IMR-90 (cell line): ENCODE results near the gene OR4D9. TPM values are rescaled to one million over a fixed set of nuclear protein-coding genes. Genes with fewer than 3 reads are reported as not detected.
A peak's percentile ranks its signal among the peaks of the same experiment; 100 is the strongest.

Experiments used
- ATAC-seq: fragments of 200-7000 bp; cut with Tn5 transposase; 2 replicates; pipeline ENCODE4 v1.9.1; 2020; ENCODE audit warnings: low read depth, mild to moderate bottlenecking, moderate library complexity
- BruUV-seq: library from RNA; stranded (reverse); fragments of 400-500 nt; replicated peaks from 2 replicates; lab custom pipeline; 2021; lab: Mats Ljungman, UMichigan
- CTCF ChIA-PET: fragments of 300-600 bp; formaldehyde crosslinking; extraction: SDS; loops from one replicate; lab custom pipeline; 2021; ENCODE audit warnings: antibody characterized with exemption; lab: Yijun Ruan, JAX
- POLR2A ChIA-PET: fragments of 300-600 bp; sonication (Branson Sonifier 250); formaldehyde crosslinking; loops from one replicate; lab custom pipeline; 2022; ENCODE audit warnings: antibody characterized with exemption; ENCODE audit not compliant: unreplicated experiment; lab: Charles Lee
- DNase-seq: peaks from one replicate; pipeline ENCODE4 v3.0.0; 2013
- H2AFZ ChIP-seq: replicated peaks from 2 replicates; pipeline ENCODE3; 2013; ENCODE audit warnings: low read length, mild to moderate bottlenecking; ENCODE audit not compliant: poor library complexity
- H2AK5ac ChIP-seq: 2 replicates; pipeline ENCODE4 v1.6.1; 2013; ENCODE audit warnings: low read depth, low read length, inconsistent platforms
- H2AK9ac ChIP-seq: replicated peaks from 2 replicates; pipeline ENCODE3; 2013; ENCODE audit warnings: mild to moderate bottlenecking, low read depth, low read length, moderate library complexity; ENCODE audit not compliant: poor library complexity
- H2BK120ac ChIP-seq: 2 replicates; pipeline ENCODE4 v1.6.1; 2013; ENCODE audit warnings: low read depth, low read length, inconsistent platforms
- H2BK15ac ChIP-seq: 3 replicates; pipeline ENCODE4 v1.6.1; 2013; ENCODE audit warnings: low read depth, low read length, inconsistent platforms
- H2BK20ac ChIP-seq: 2 replicates; pipeline ENCODE4 v1.6.1; 2013; ENCODE audit warnings: low read depth, mild to moderate bottlenecking, inconsistent platforms, low read length, moderate library complexity
- H2BK5ac ChIP-seq: 2 replicates; pipeline ENCODE4 v1.6.1; 2013; ENCODE audit warnings: mild to moderate bottlenecking, low read depth, low read length, inconsistent platforms; ENCODE audit not compliant: poor library complexity, severe bottlenecking
- H3K14ac ChIP-seq: replicated peaks from 2 replicates; pipeline ENCODE4 v1.6.1; 2013; ENCODE audit warnings: low read depth, low read length, inconsistent platforms
- H3K18ac ChIP-seq: 2 replicates; pipeline ENCODE4 v1.6.1; 2013; ENCODE audit warnings: low read depth, low read length, control low read depth
- H3K23ac ChIP-seq: 2 replicates; pipeline ENCODE4 v1.6.1; 2013; ENCODE audit warnings: low read depth, low read length, inconsistent platforms
- H3K27ac ChIP-seq: 2 replicates; pipeline ENCODE4 v1.5.1; 2013; ENCODE audit warnings: mild to moderate bottlenecking, control low read depth, low read length; ENCODE audit not compliant: insufficient read depth
- H3K27me3 ChIP-seq: 2 replicates; pipeline ENCODE4 v1.6.1; 2013; ENCODE audit warnings: low read length; ENCODE audit not compliant: control insufficient read depth, insufficient read depth
- H3K36me3 ChIP-seq: 2 replicates; pipeline ENCODE4 v1.6.1; 2013; ENCODE audit warnings: low read length, mixed read lengths; ENCODE audit not compliant: control insufficient read depth, insufficient read depth
- H3K4ac ChIP-seq: 2 replicates; pipeline ENCODE4 v1.6.1; 2013; ENCODE audit warnings: low read depth, low read length, inconsistent platforms
- H3K4me1 ChIP-seq: 2 replicates; pipeline ENCODE4 v1.6.1; 2013; ENCODE audit warnings: low read length, mixed read lengths; ENCODE audit not compliant: control insufficient read depth, insufficient read depth
- H3K4me2 ChIP-seq: 2 replicates; pipeline ENCODE4 v1.6.1; 2013; ENCODE audit warnings: low read depth, mild to moderate bottlenecking, control low read depth, low read length, moderate library complexity
- H3K4me3 ChIP-seq: 2 replicates; pipeline ENCODE4 v1.5.1; 2013; ENCODE audit warnings: low read depth, mild to moderate bottlenecking, control low read depth, low read length, moderate library complexity; ENCODE audit not compliant: insufficient read depth
- H3K56ac ChIP-seq: 2 replicates; pipeline ENCODE4 v1.6.1; 2013; ENCODE audit warnings: low read length, inconsistent platforms; ENCODE audit not compliant: insufficient read depth; ENCODE audit errors: extremely low read depth
- H3K79me1 ChIP-seq, 2 experiments: 2 replicates each; pipeline ENCODE4 v1.6.1; 2013; ENCODE audit warnings: low read length in 2 of 2, inconsistent platforms in 1 of 2, low read depth in 1 of 2
- H3K9ac ChIP-seq: 2 replicates; pipeline ENCODE4 v1.6.1; 2013; ENCODE audit warnings: low read depth, low read length, control low read depth
- H3K9me1 ChIP-seq: 2 replicates; pipeline ENCODE4 v1.6.1; 2013; ENCODE audit warnings: low read length, inconsistent platforms; ENCODE audit not compliant: insufficient read depth
- H3K9me3 ChIP-seq: 2 replicates; pipeline ENCODE4 v1.6.1; 2013; ENCODE audit warnings: low read length; ENCODE audit not compliant: control insufficient read depth, insufficient read depth
- H4K20me1 ChIP-seq: 2 replicates; pipeline ENCODE4 v1.6.1; 2013; ENCODE audit warnings: low read length, inconsistent platforms; ENCODE audit not compliant: insufficient read depth
- H4K5ac ChIP-seq: 2 replicates; pipeline ENCODE4 v1.6.1; 2013; ENCODE audit warnings: mild to moderate bottlenecking, low read depth, low read length, control low read depth
- H4K8ac ChIP-seq, 2 experiments: 2 replicates each; pipeline ENCODE4 v1.6.1; 2013; ENCODE audit warnings: low read depth in 2 of 2, low read length in 2 of 2, control low read depth in 1 of 2, inconsistent platforms in 1 of 2
- H4K91ac ChIP-seq: 2 replicates; pipeline ENCODE4 v1.6.1; 2013; ENCODE audit warnings: low read depth, low read length, inconsistent platforms; ENCODE audit not compliant: insufficient read depth
- BHLHE40 ChIP-seq: fragments of 150-350 bp; IDR thresholded peaks from 2 replicates; pipeline ENCODE4 v1.6.1; 2016; ENCODE audit warnings: mild to moderate bottlenecking, low read depth, low read length
- CHD1 ChIP-seq: IDR thresholded peaks from 2 replicates; pipeline ENCODE4 v1.6.1; 2012; ENCODE audit warnings: low read depth, low read length, improper control_type of control experiment
- MAFK ChIP-seq: IDR thresholded peaks from 2 replicates; pipeline ENCODE4 v1.6.1; 2012; ENCODE audit warnings: low read depth, low read length, improper control_type of control experiment
- RAD21 ChIP-seq: IDR thresholded peaks from 2 replicates; pipeline ENCODE4 v1.6.1; 2012; ENCODE audit warnings: low read length, improper control_type of control experiment
- SMC3 ChIP-seq: fragments of 150-350 bp; IDR thresholded peaks from 2 replicates; pipeline ENCODE4 v1.6.1; 2016; ENCODE audit warnings: low read depth, mild to moderate bottlenecking, antibody characterized with exemption, low read length, moderate library complexity
- WGBS, 2 experiments: methylation state at CpG; one replicate each; pipeline versions ENCODE4 v1.1.5 to v1.1.7; 2013; ENCODE audit warnings: missing lambda C conversion rate in 2 of 2; ENCODE audit not compliant: insufficient read length in 1 of 2; ENCODE audit errors: extremely low coverage in 2 of 2; 5-methylcytosine and 5-hydroxymethylcytosine counted together
- dilution Hi-C: fragments of 300-500 bp; cut with HindIII; formaldehyde crosslinking; loops from one replicate; pipeline ENCODE4 v1.14.3; 2018; ENCODE audit warnings: low sequenced_read_pairs; ENCODE audit not compliant: unreplicated experiment
- in situ Hi-C: fragments of 300-500 bp; cut with MboI; formaldehyde crosslinking; loops from 3 replicates; pipeline ENCODE4 v1.14.3; 2019; ENCODE audit warnings: low sequenced_read_pairs, inconsistent platforms, mixed read lengths
- intact Hi-C: fragments of 100-400 bp; cut with micrococcal nuclease; formaldehyde crosslinking; loops from 2 replicates; pipeline ENCODE4 v1.10.0; 2022
- polyA plus RNA-seq, 3 experiments: library from polyadenylated mRNA; depleted of rRNA; stranded (reverse); fragments of >200 nt; gene quantifications; 2 replicates each; pipeline ENCODE4 v1.2.3, GENCODE V29; 2012; ENCODE audit warnings: low replicate concordance in 1 of 3
- total RNA-seq: library from RNA; depleted of rRNA; stranded (reverse); fragments of >200 nt; gene quantifications from 2 replicates; pipeline ENCODE4 v1.2.3, GENCODE V29; 2012; rRNA removed
- TF ChIP-seq, protein P1 (sequence below): fragments of 150-350 bp; IDR thresholded peaks from 2 replicates; pipeline ENCODE4 v1.6.1; 2016; ENCODE audit warnings: low read depth, mild to moderate bottlenecking, low read length, moderate library complexity, borderline replicate concordance
- TF ChIP-seq, protein P2 (sequence below): fragments of 150-350 bp; IDR thresholded peaks from 2 replicates; pipeline ENCODE4 v1.6.1; 2017; ENCODE audit warnings: mild to moderate bottlenecking, antibody characterized with exemption, low read length, low read depth

The OR4D9 gene
- total and polyA plus RNA-seq, 2 of the 4 experiments (the other 2 are of a cell fraction), result not detected

DNA sequence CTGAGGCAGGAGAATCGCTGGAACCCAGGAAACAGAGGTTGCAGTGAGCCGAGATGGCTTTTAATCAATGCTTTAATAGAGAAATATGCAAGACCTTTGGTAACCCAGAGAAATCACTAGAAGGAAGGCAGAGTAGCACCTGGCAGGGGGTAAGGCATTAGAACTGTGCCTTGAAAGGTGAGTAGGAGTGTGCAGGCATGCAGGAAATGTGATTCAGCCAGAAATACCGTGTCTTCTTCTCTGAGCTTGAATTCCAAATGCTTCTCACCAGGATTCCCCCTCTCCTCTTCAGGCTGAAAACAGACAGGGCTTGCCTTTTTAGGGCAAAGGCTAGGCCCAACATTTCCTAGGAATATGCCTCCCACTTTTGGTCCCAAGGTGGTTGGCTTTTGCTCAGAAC lies 51.0 kb downstream of the OR4D9 start:
- WGBS, 2 experiments, result no CpG with 5 or more reads among the region's 3 CpGs
- Histone ChIP-seq H3K9ac (no peak overlapping the region), H3K9me3 (no peaks in the 10 kb centered on the region), H3K23ac (no peak overlapping the region), H3K27ac (no peak overlapping the region), H3K18ac (no peak overlapping the region), H2AK9ac (no peak overlapping the region), H2BK15ac (no peak overlapping the region), H3K79me1 (no peaks in the 10 kb centered on the region), H3K4ac (no peak overlapping the region), H4K91ac (no peak overlapping the region), H3K27me3 (no peaks in the 10 kb centered on the region), H3K14ac (no peak overlapping the region), H3K4me1 (peaks cover 2% of the 10 kb centered on the region; the same call in 1 of the 2 replicates), H3K9me1 (0 out of 2 replicates have a peak, but pooled peaks cover 5% of the 10 kb centered on the region), H3K56ac (no peak overlapping the region), H3K4me2 (no peak overlapping the region), H4K20me1 (peaks cover 3% of the 10 kb centered on the region; the same call in 1 of the 2 replicates), H2AK5ac (peak overlapping the region; percentile 7; the same call in 1 of the 2 replicates), H2BK20ac (peak overlapping the region; percentile 17; the same call in 1 of the 2 replicates), H2BK5ac (no peak overlapping the region), H4K5ac (no peak overlapping the region), H3K36me3 (no peaks in the 10 kb centered on the region), H4K8ac (no peak overlapping the region; a peak in 1 of 4 replicates), H2BK120ac (no peak overlapping the region), H3K4me3 (no peak overlapping the region), H2AFZ (no peak overlapping the region)
- POLR2A ChIA-PET, result no interaction called here
- CTCF ChIA-PET, result no interaction called here
- no peak for TF ChIP-seq RAD21
- TF ChIP-seq CHD1, result no peak
- TF ChIP-seq BHLHE40, result no peak
- TF ChIP-seq MAFK, result no peak
- TF ChIP-seq, protein P1, sequence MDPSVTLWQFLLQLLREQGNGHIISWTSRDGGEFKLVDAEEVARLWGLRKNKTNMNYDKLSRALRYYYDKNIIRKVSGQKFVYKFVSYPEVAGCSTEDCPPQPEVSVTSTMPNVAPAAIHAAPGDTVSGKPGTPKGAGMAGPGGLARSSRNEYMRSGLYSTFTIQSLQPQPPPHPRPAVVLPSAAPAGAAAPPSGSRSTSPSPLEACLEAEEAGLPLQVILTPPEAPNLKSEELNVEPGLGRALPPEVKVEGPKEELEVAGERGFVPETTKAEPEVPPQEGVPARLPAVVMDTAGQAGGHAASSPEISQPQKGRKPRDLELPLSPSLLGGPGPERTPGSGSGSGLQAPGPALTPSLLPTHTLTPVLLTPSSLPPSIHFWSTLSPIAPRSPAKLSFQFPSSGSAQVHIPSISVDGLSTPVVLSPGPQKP, result no peak
- TF ChIP-seq, protein P2, sequence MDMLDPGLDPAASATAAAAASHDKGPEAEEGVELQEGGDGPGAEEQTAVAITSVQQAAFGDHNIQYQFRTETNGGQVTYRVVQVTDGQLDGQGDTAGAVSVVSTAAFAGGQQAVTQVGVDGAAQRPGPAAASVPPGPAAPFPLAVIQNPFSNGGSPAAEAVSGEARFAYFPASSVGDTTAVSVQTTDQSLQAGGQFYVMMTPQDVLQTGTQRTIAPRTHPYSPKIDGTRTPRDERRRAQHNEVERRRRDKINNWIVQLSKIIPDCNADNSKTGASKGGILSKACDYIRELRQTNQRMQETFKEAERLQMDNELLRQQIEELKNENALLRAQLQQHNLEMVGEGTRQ, result no peak
- TF ChIP-seq SMC3, result no peak
- BruUV-seq, result no TSS peak
- dilution Hi-C loops, result no loop called here
- intact Hi-C loops, result no loop called here
- no peak for ATAC-seq
- in situ Hi-C loops, result loop anchor here (25.0 kb wide), 1 partner anchor 975 kb away; the partner anchor contains the start of genes LPXN and ZFP91
- no peak for DNase-seq

Other genes starting within 250 kb of the OR4D9 start
- not detected in 2 replicates for gene OR5AN1, start 152.6 kb upstream of the OR4D9 start, total RNA-seq
- gene OR5AN1, start 152.6 kb upstream of the OR4D9 start, polyA plus RNA-seq (2012; rRNA removed), result not detected in 2 replicates
- not detected in 2 replicates for gene OR5A2, start 85.1 kb upstream of the OR4D9 start, total RNA-seq
- not detected in 2 replicates for gene OR5A2, start 85.1 kb upstream of the OR4D9 start, polyA plus RNA-seq (2012; rRNA removed)
- not detected in 2 replicates for gene OR5A1, start 75.1 kb upstream of the OR4D9 start, total RNA-seq
- not detected in 2 replicates for gene OR5A1, start 75.1 kb upstream of the OR4D9 start, polyA plus RNA-seq (2012; rRNA removed)
- not detected in 2 replicates for gene OR4D6, start 54.6 kb upstream of the OR4D9 start, total RNA-seq
- not detected in 2 replicates for gene OR4D6, start 54.6 kb upstream of the OR4D9 start, polyA plus RNA-seq (2012; rRNA removed)
- gene OR4D10, start 38.2 kb upstream of the OR4D9 start, total RNA-seq, result not detected in 2 replicates
- not detected in 2 replicates for gene OR4D10, start 38.2 kb upstream of the OR4D9 start, polyA plus RNA-seq (2012; rRNA removed)
- gene OR4D11, start 8.0 kb upstream of the OR4D9 start, total RNA-seq, result not detected in 2 replicates
- gene OR4D11, start 8.0 kb upstream of the OR4D9 start, polyA plus RNA-seq (2012; rRNA removed), result not detected in 2 replicates
- gene OSBP, start 104.2 kb downstream of the OR4D9 start, total RNA-seq, result 27.2 and 27.4 TPM in 2 replicates
- gene OSBP, start 104.2 kb downstream of the OR4D9 start, polyA plus RNA-seq (2012; rRNA removed), result 15.4 and 22.1 TPM in 2 replicates
- 3.9 and 4.4 TPM in 2 replicates for gene PATL1, start 157.5 kb downstream of the OR4D9 start, total RNA-seq
- 29.7 and 30.9 TPM in 2 replicates for gene PATL1, start 157.5 kb downstream of the OR4D9 start, polyA plus RNA-seq (2012; rRNA removed)
- not detected in 2 replicates for gene OR10V1, start 202.3 kb downstream of the OR4D9 start, total RNA-seq
- gene OR10V1, start 202.3 kb downstream of the OR4D9 start, polyA plus RNA-seq (2012; rRNA removed), result not detected in 2 replicates
- gene STX3, start 243.8 kb downstream of the OR4D9 start, total RNA-seq, result 5.4 and 7.5 TPM in 2 replicates
- gene STX3, start 243.8 kb downstream of the OR4D9 start, polyA plus RNA-seq (2012; rRNA removed), result 5.0 and 5.7 TPM in 2 replicates